Measurements from ENCODE around the gene IPCEF1.

Gene IPCEF1

DNA sequence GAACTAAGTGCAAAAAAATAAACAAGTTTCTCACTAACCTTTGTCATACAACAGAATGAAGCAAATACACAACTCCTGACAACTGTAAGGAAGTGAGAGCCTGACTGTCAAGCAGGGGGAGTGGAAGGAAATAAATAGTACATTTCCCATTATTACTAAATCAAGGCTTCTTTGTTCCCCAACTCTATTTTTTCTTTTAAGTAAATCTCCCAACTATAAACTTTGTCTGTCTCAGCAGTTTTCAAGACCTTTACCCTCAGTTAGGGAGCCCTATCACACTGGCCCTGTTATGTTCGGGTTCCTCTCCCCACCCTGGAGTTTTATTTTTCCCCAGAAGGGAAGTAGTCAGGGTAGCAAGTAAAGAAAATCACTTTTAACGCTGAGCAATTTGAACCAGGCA, 24.1 kb upstream of the IPCEF1 start:
- no peaks in the 10 kb centered on the region for H3K4me1 ChIP-seq
- no peak for DNase-seq
- no peaks in the 10 kb centered on the region for H3K9me3 ChIP-seq
- H3K4me3 ChIP-seq (ENCODE audit: low read depth, low read length): no peak overlapping the region
- no peak for TF ChIP-seq CTCF (IDR thresholded peaks at IDR 0.05; ENCODE audit: low read depth, low read length)
- H3K36me3 ChIP-seq: no peaks in the 10 kb centered on the region
- no peaks in the 10 kb centered on the region for H3K27me3 ChIP-seq

- no peak for TF ChIP-seq CTCF (IDR thresholded peaks at IDR 0.05; ENCODE audit: low read depth, low read length)
- Histone ChIP-seq H3K4me3 (ENCODE audit: low read depth, low read length) (no peak overlapping the region), H3K4me1 (no peaks in the 10 kb centered on the region), H3K9me3 (no peaks in the 10 kb centered on the region), H3K27me3 (no peaks in the 10 kb centered on the region), H3K36me3 (no peaks in the 10 kb centered on the region)
- no peak for DNase-seq
Measured at GRCh38 chr6:154379585-154379984, 23.0 kb upstream of the IPCEF1 start.

DNA sequence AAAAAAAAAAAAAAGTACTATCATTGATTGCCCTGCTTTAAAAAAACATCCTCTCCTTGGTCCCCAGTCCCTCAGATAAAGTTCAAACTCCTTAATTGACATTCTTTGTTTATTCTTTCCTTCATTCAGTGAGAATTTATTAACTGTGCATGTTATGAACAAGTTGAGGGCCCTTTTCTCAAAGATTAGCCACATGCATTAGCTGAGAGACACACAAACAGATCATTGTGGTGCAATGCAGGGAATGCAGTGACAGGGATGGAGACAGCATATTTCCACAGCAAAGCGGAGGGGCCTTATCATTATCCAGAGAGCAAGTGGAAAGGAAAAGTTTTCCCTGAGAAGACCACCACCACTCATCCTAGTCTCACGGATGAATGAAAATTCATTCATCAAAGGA, 21.9 kb upstream of the IPCEF1 start:
- Histone ChIP-seq H3K27me3 (no peaks in the 10 kb centered on the region), H3K36me3 (no peaks in the 10 kb centered on the region), H3K9me3 (no peaks in the 10 kb centered on the region), H3K4me3 (ENCODE audit: low read depth, low read length) (no peak overlapping the region), H3K4me1 (no peaks in the 10 kb centered on the region)
- TF ChIP-seq CTCF (IDR thresholded peaks at IDR 0.05; ENCODE audit: low read depth, low read length): no peak
- no peak for DNase-seq

DNA sequence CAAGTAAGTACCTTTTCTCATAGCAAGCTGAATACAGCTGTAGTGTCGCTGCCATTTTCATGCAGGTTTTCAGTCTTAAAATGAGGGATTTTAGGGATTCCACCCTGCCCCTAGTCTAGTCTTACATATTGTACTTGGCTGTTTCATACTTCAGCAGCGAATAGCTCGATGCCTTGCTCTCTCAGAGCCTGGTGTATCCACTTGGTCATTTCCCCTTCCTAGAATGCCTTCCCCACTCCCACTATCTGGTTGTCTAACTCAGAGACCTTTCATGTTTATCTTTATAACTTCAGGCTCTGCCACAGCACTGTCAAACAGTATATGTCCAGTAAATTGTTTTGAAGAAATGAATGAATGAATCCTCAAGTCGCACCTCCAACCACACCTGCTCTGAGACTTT, 21.1 kb upstream of the IPCEF1 start:
- H3K9me3 ChIP-seq: no peaks in the 10 kb centered on the region
- no peak for DNase-seq
- H3K27me3 ChIP-seq: no peaks in the 10 kb centered on the region
- H3K4me1 ChIP-seq: no peaks in the 10 kb centered on the region
- no peaks in the 10 kb centered on the region for H3K36me3 ChIP-seq
- no peak for TF ChIP-seq CTCF (IDR thresholded peaks at IDR 0.05; ENCODE audit: low read depth, low read length)
- H3K4me3 ChIP-seq (ENCODE audit: low read depth, low read length): no peak overlapping the region

- no peak for DNase-seq
- no peaks in the 10 kb centered on the region for H3K36me3 ChIP-seq
- no peaks in the 10 kb centered on the region for H3K4me1 ChIP-seq
- no peaks in the 10 kb centered on the region for H3K27me3 ChIP-seq
- no peaks in the 10 kb centered on the region for H3K9me3 ChIP-seq
- no peak overlapping the region for H3K4me3 ChIP-seq (ENCODE audit: low read depth, low read length)
- TF ChIP-seq CTCF (IDR thresholded peaks at IDR 0.05; ENCODE audit: low read depth, low read length): no peak
Measured at GRCh38 chr6:154373971-154374370, 17.4 kb upstream of the IPCEF1 start.

DNA sequence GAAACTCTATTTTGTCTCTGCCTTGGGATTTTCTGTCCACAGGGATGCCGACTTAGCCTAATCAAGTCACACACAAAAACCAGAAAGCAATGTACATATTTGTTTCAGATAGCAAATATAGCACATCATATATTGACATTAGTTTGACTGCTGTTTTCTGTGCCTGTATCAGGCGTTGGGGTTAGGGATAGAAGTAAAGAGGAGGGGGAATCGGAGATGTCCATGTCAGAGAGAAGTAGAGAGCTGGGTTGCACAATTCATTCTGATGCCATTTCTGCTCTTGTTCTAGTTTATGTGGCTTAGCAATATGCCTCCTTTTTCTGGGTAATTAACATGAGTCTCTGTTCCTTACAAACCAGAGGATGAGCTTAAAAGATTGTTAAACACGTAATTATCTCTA, 14.7 kb upstream of the IPCEF1 start:
- no peak for TF ChIP-seq CTCF (IDR thresholded peaks at IDR 0.05; ENCODE audit: low read depth, low read length)
- no peak for DNase-seq

More for the DNA sequence above, 14.7 kb upstream of the IPCEF1 start:
- H3K4me3 ChIP-seq (ENCODE audit: low read depth, low read length): no peak overlapping the region
- no peaks in the 10 kb centered on the region for H3K27me3 ChIP-seq
- H3K4me1 ChIP-seq: no peaks in the 10 kb centered on the region
- no peaks in the 10 kb centered on the region for H3K36me3 ChIP-seq
- no peaks in the 10 kb centered on the region for H3K9me3 ChIP-seq
